K562 (cell line): ENCODE measurements around the gene LRP10. TPM values are rescaled to one million over a fixed set of nuclear protein-coding genes. Genes with fewer than 3 reads are reported as not detected.

Experiments
- C11orf30 ChIP-seq: fragments of 450-650 bp; IDR thresholded peaks from 2 replicates; pipeline ENCODE4 v1.6.1; 2016; ENCODE audit warnings: low read depth, mild to moderate bottlenecking
- E2F8 ChIP-seq: fragments of 450-650 bp; IDR thresholded peaks from 2 replicates; pipeline ENCODE4 v1.7.1; 2018; ENCODE audit warnings: mild to moderate bottlenecking, low read depth; ENCODE audit not compliant: partially characterized antibody
- EP400 ChIP-seq: fragments of 450-650 bp; IDR thresholded peaks from 2 replicates; pipeline ENCODE4 v1.6.1; 2017; ENCODE audit warnings: antibody characterized with exemption, mild to moderate bottlenecking, moderate library complexity
- ILK ChIP-seq: fragments of 450-650 bp; IDR thresholded peaks from 2 replicates; pipeline ENCODE4 v1.6.1; 2016; ENCODE audit warnings: missing genetic modification characterization, low read depth, mild to moderate bottlenecking, missing compliant biosample characterization, moderate library complexity, borderline replicate concordance
- KDM1A ChIP-seq, 2 experiments: fragments of 450-650 bp; IDR thresholded peaks; 2 replicates each; pipeline ENCODE4 v1.6.1; 2016; ENCODE audit warnings: mild to moderate bottlenecking in 2 of 2
- SRSF3 ChIP-seq: fragments of 200-400 bp; formaldehyde crosslinking; IDR thresholded peaks from 2 replicates; pipeline ENCODE4 v1.6.1; 2016; ENCODE audit warnings: mild to moderate bottlenecking, low read length, moderate library complexity; ENCODE audit not compliant: insufficient read depth
- TRIM24 ChIP-seq, 2 experiments: fragments of 450-650 bp; IDR thresholded peaks; 2 replicates each; pipeline ENCODE4 v1.6.1; 2016
- ZNF175 ChIP-seq: fragments of 200-800 bp; sonication (Bioruptor generic); IDR thresholded peaks from 2 replicates; pipeline ENCODE4 v1.6.1; 2016; ENCODE audit warnings: low read depth, mild to moderate bottlenecking, missing genetic modification characterization, missing compliant biosample characterization
- ZNF217 ChIP-seq: sonication (generic); formaldehyde crosslinking; IDR thresholded peaks from 2 replicates; pipeline ENCODE4 v1.8.0; 2022; ENCODE audit warnings: mild to moderate bottlenecking, missing genetic modification reagents
- ZNF280A ChIP-seq: fragments of 450-650 bp; IDR thresholded peaks from 2 replicates; pipeline ENCODE4 v1.6.1; 2018; ENCODE audit warnings: mild to moderate bottlenecking, low read depth; ENCODE audit not compliant: partially characterized antibody
- ZNF408 ChIP-seq: fragments of 250-450 bp; sonication (Bioruptor Pico); IDR thresholded peaks from 2 replicates; pipeline ENCODE4 v1.4.0; 2020; ENCODE audit warnings: low read depth, mild to moderate bottlenecking, moderate library complexity
- ZSCAN29 ChIP-seq: fragments of 450-650 bp; IDR thresholded peaks from 2 replicates; pipeline ENCODE4 v1.6.1; 2017
- polyA plus RNA-seq, 8 experiments: library from polyadenylated mRNA; depleted of rRNA in 4 of 8; stranded (reverse) in 5 of 8; unstranded in 3 of 8; fragments of >200 nt; fragmentation: Nextera tagmentation in 2 of 8; fragmentation: Illumina TruSeq in 1 of 8; extraction: Ambion mirVana in 2 of 8; extraction: Trizol in 1 of 8; gene quantifications; 2 replicates each; pipeline versions ENCODE4 v1.2.1 to v1.2.3, GENCODE V29; 2011 to 2014; ENCODE audit warnings: inconsistent platforms in 1 of 8, missing spikeins in 1 of 8
- total RNA-seq, 7 experiments: library from RNA; depleted of rRNA in 6 of 7; stranded (reverse); fragments of >200 nt in 6 of 7; fragmentation: Illumina TruSeq in 2 of 7; extraction: Trizol in 2 of 7; gene quantifications; 2 replicates each; pipeline versions ENCODE4 v1.2.1 to v1.2.3, GENCODE V29; 2011 to 2021; ENCODE audit warnings: low replicate concordance in 1 of 7
- TF ChIP-seq, protein P1 (sequence below): fragments of 250-450 bp; sonication (Bioruptor Pico); IDR thresholded peaks from 2 replicates; pipeline ENCODE4 v1.8.0; 2021; ENCODE audit warnings: moderate library complexity, mild to moderate bottlenecking, inconsistent platforms
- TF ChIP-seq, protein P2 (sequence below), 2 experiments: fragments of 450-650 bp in 1 of 2; sonication (generic) in 1 of 2; formaldehyde crosslinking in 1 of 2; IDR thresholded peaks in 1 of 2; conservative IDR thresholded peaks in 1 of 2; 2 replicates each; pipeline versions ENCODE4 v1.6.1 to v1.8.1; 2016 to 2023; ENCODE audit warnings: mild to moderate bottlenecking in 2 of 2, moderate library complexity in 2 of 2, inconsistent platforms in 1 of 2, missing genetic modification reagents in 1 of 2
- TF ChIP-seq, protein P3 (sequence below): fragments of 450-650 bp; IDR thresholded peaks from 2 replicates; pipeline ENCODE4 v1.6.1; 2017; ENCODE audit warnings: antibody characterized with exemption, mild to moderate bottlenecking

The LRP10 gene
- total and polyA plus RNA-seq, 9 of the 15 experiments (the other 6 are each of a cell fraction or from before 2014, with no cell fraction given): 1.3 to 45.5 (median 10.9) TPM

DNA sequence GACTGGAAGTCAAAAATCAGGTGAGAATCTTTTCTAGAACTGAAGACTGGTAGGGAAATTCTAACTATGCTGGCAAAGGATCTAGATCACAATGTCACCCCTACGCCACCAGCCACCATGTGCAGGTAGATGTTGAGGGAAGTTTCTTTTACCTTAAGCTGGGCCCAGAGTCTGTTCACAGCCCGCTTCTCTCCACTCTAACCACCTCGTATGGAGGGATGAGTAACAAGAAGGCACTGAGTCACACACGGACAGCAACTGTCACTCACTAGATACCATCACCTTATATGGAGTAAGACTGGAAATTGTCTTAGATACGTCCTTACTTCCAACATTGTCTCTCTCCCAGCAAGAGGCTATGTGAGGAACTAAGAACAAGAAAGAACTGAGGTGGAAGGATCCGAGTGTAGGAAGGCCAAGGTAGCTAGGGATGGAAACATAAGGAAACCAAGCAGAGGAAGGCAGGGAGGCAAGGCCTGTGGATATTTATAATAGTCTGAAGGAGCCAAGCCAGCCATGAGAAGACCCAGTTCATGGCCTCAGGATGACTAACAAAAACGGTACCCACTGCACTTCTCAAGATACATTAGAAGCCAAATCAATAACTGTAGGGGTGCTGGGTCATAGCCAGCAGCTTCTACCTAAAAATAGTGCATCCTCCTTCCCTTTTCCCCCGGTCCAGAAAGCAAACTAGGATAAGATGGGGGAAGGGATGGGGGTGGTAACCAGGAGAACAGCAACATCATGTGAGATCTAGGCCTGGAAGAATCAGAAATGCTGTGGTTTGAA lies 27.0 kb downstream of the LRP10 start (continued):
- TF ChIP-seq, protein P1, sequence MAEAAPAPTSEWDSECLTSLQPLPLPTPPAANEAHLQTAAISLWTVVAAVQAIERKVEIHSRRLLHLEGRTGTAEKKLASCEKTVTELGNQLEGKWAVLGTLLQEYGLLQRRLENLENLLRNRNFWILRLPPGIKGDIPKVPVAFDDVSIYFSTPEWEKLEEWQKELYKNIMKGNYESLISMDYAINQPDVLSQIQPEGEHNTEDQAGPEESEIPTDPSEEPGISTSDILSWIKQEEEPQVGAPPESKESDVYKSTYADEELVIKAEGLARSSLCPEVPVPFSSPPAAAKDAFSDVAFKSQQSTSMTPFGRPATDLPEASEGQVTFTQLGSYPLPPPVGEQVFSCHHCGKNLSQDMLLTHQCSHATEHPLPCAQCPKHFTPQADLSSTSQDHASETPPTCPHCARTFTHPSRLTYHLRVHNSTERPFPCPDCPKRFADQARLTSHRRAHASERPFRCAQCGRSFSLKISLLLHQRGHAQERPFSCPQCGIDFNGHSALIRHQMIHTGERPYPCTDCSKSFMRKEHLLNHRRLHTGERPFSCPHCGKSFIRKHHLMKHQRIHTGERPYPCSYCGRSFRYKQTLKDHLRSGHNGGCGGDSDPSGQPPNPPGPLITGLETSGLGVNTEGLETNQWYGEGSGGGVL (CRISPR knock-in tag): no peak
- no peak for TF ChIP-seq ILK
- TF ChIP-seq ZSCAN29: no peak
- TF ChIP-seq C11orf30: no peak
- peak; percentile 21; the same call in 1 of the 2 replicates for TF ChIP-seq EP400
- peak in 1 of 2 experiments; percentile 35; a peak in 1 of 4 replicates for TF ChIP-seq KDM1A (IDR thresholded peaks at IDR 0.05)
- no peak for TF ChIP-seq ZNF217 (CRISPR knock-in tag)
- TF ChIP-seq ZNF408 (CRISPR knock-in tag): no peak
- TF ChIP-seq ZNF175: no peak
- TF ChIP-seq, protein P2, sequence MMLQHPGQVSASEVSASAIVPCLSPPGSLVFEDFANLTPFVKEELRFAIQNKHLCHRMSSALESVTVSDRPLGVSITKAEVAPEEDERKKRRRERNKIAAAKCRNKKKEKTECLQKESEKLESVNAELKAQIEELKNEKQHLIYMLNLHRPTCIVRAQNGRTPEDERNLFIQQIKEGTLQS (IDR thresholded peaks at IDR 0.05): peak; percentile 74
- TF ChIP-seq, protein P2 (CRISPR knock-in tag; conservative IDR thresholded peaks at IDR 0.05): no peak
- no peak for TF ChIP-seq E2F8
- TF ChIP-seq, protein P3, sequence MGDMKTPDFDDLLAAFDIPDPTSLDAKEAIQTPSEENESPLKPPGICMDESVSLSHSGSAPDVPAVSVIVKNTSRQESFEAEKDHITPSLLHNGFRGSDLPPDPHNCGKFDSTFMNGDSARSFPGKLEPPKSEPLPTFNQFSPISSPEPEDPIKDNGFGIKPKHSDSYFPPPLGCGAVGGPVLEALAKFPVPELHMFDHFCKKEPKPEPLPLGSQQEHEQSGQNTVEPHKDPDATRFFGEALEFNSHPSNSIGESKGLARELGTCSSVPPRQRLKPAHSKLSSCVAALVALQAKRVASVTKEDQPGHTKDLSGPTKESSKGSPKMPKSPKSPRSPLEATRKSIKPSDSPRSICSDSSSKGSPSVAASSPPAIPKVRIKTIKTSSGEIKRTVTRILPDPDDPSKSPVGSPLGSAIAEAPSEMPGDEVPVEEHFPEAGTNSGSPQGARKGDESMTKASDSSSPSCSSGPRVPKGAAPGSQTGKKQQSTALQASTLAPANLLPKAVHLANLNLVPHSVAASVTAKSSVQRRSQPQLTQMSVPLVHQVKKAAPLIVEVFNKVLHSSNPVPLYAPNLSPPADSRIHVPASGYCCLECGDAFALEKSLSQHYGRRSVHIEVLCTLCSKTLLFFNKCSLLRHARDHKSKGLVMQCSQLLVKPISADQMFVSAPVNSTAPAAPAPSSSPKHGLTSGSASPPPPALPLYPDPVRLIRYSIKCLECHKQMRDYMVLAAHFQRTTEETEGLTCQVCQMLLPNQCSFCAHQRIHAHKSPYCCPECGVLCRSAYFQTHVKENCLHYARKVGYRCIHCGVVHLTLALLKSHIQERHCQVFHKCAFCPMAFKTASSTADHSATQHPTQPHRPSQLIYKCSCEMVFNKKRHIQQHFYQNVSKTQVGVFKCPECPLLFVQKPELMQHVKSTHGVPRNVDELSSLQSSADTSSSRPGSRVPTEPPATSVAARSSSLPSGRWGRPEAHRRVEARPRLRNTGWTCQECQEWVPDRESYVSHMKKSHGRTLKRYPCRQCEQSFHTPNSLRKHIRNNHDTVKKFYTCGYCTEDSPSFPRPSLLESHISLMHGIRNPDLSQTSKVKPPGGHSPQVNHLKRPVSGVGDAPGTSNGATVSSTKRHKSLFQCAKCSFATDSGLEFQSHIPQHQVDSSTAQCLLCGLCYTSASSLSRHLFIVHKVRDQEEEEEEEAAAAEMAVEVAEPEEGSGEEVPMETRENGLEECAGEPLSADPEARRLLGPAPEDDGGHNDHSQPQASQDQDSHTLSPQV: peak; percentile 51
- no peak for TF ChIP-seq SRSF3
- TF ChIP-seq ZNF280A: no peak
- no peak for TF ChIP-seq TRIM24 (IDR thresholded peaks at IDR 0.05)
